Panc1 (cell line): ENCODE measurements around the gene C4orf51.

Experiments used
- POLR2AphosphoS5 ChIP-seq: IDR thresholded peaks from 2 replicates; pipeline ENCODE4 v1.6.1; 2012; ENCODE audit warnings: mild to moderate bottlenecking, low read depth, low read length, moderate library complexity
- SIN3A ChIP-seq: IDR thresholded peaks from 2 replicates; pipeline ENCODE4 v1.6.1; 2012; ENCODE audit warnings: low read depth, mild to moderate bottlenecking, low read length, moderate library complexity, borderline replicate concordance; ENCODE audit not compliant: insufficient read depth
- TF ChIP-seq, protein P1 (sequence below): fragments of 450-650 bp; IDR thresholded peaks from 2 replicates; pipeline ENCODE4 v1.5.1; 2017; ENCODE audit warnings: mild to moderate bottlenecking

DNA sequence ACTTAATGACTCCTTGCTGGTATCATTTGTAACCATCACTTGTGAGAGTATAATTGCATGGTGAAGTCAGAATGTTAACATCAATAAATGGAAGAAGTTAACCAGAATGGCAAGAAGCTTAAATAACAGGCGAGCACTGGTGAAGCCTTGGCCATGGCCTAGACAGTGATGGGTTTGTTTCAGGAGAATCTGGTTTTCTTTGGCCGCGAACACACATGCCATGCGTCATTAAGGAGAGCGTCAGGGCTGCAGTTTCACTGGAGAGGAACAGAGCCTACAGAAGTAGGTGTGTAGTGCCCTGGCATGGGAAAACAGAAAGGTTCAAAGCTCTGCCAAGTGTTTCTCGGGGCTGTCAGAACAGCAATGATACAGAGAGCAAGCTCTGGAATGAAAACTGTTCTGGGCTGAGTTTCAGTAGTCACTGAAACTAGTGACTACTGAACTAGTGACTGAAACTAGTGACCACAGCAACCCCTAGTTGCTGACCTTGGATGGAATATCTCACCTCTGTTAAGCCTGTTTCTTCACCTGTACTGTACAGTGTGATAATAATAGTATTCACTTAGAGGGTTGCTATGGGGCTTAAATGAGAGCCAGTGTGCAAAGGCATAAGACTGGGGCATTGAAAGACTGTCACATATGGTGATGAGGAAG is 93.8 kb downstream of the C4orf51 start:
- TF ChIP-seq, protein P1, sequence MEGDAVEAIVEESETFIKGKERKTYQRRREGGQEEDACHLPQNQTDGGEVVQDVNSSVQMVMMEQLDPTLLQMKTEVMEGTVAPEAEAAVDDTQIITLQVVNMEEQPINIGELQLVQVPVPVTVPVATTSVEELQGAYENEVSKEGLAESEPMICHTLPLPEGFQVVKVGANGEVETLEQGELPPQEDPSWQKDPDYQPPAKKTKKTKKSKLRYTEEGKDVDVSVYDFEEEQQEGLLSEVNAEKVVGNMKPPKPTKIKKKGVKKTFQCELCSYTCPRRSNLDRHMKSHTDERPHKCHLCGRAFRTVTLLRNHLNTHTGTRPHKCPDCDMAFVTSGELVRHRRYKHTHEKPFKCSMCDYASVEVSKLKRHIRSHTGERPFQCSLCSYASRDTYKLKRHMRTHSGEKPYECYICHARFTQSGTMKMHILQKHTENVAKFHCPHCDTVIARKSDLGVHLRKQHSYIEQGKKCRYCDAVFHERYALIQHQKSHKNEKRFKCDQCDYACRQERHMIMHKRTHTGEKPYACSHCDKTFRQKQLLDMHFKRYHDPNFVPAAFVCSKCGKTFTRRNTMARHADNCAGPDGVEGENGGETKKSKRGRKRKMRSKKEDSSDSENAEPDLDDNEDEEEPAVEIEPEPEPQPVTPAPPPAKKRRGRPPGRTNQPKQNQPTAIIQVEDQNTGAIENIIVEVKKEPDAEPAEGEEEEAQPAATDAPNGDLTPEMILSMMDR = no peak
- TF ChIP-seq SIN3A (no peak), POLR2AphosphoS5 (no peak)
